CD4-positive, alpha-beta T cell treated with Interleukin-6 at 100 ng/mL for 8 hours (primary cell): ENCODE results near the gene TGFB1.

ENCODE experiments used
- DNase-seq: peaks from one replicate; pipeline ENCODE4 v3.0.0-alpha.2; 2020; ENCODE audit warnings: mixed read lengths, low spot score

TGFB1 gene

DNA sequence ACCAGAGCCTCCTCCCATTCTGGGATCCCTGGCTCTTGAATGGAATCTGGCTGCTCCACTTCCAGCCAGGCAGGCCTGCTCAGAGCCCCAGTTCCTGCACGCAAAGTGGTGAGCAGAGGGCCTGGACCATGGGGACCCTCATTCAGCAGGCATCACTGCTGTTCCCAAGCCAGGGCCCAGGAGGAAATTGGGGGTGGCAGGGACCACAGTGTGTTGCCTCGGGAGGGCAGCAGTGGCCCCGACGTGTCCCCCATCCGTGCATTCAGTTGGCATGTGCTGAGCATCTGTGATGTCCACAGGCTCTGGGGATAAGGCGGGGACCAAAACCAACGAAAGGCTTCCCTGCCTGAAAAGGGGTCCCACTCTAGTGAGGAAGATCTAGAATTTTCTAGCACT, 32.5 kb downstream of the TGFB1 start:
- no peak for DNase-seq

DNA sequence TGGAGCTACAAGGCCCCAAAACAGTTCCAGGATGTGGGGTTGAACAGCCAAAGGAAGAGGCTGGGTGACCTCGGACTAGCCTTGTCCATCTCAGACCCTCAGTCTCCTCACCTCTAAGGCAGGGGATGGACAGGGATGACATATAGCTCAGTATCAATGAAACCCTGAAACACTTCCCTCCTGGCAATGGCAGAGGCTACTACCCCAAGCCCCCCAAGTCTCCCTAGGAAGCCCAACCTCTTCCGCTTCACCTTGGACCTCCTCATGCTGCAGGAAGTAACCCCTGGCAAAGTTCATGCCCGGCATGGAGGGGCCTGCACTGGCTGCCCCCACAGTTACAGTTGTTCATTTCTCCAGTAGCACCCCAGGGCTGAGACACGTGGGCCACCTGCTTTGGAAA, 33.2 kb downstream of the TGFB1 start:
- DNase-seq = no peak

DNA sequence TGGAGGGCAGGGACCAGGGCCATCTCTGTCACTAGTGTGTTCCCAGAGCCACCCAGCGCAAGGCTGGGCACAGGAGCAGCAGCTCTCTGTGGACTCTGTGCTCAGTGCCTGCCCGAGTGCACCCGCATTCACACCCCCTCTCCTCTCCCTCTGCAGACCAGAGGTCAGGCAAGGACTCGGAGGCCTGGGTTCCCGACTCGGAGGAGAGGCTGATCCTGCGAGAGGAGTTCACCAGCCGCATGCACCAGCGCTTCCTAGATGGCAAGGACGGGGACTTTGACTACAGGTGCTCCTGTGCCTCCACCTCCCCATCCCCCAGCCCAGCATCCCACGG, 33.6 kb downstream of the TGFB1 start:
- DNase-seq = no peak

DNA sequence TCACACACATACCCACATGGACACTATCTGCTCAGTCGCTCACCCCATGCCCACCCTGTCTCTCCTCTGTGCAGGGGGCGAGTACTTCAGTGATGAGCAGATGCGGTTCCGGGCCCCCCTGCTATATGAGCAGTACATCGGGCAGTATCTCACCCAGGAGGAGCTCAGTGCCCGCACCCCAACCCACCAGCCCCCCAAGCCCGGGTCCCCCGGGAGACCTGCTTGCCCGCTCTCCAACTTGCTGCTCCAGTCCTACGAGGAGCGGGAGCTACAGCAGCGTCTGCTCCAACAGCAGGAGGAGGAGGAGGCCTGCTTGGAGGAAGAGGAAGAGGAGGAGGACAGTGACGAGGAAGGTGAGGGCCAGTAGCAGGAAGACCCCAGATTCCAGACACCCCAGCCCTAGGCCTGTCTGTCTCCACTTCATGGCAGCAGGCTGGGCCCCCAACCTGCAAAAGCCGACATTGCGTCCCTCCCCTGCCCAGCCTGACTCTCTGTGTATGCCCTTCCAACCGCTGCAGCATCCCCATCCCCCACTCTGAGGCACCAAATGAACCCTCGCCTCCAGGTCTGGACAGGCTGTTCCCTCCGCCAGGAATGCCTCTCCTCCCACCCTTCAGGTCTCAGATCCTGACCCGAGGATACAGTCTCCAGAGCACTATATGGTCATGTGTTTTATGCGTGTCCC, 34.1 kb downstream of the TGFB1 start:
- DNase-seq = no peak

DNA sequence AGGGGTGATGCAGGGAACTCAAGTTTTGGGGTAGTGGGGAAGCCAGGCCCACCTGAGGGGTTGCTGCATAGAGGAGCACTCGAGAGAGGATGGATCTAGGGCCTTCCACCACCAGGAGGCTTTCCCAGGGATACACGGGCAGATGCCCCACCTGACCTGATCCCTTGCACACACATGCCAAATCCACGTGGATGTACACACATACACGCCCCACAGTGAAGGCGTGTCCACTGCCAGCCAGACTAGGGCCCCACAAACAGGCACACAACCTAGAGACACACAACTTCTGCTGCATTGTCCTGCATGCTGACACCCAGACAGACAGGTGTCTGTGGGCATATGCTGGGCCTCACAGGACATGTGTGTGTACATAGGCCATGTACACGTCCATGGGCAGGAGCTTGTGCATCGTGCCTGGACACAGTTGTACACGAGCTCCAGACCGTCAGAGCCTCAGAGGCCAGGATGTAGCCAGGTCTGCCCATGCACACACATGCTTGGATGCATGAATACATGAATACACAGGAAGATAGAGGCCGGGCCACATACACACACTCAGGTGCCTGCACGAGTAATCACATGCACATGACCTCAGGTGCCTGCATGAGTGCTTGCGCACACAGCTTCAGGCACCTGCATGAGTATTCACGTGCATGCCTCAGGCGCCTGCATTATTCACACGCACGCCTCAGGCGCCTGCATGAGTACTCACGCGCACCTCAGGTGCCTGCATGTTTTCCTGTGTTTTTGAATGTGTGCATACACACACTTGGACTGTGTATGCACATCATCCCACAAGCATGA, 34.8 kb downstream of the TGFB1 start:
- DNase-seq = no peak

DNA sequence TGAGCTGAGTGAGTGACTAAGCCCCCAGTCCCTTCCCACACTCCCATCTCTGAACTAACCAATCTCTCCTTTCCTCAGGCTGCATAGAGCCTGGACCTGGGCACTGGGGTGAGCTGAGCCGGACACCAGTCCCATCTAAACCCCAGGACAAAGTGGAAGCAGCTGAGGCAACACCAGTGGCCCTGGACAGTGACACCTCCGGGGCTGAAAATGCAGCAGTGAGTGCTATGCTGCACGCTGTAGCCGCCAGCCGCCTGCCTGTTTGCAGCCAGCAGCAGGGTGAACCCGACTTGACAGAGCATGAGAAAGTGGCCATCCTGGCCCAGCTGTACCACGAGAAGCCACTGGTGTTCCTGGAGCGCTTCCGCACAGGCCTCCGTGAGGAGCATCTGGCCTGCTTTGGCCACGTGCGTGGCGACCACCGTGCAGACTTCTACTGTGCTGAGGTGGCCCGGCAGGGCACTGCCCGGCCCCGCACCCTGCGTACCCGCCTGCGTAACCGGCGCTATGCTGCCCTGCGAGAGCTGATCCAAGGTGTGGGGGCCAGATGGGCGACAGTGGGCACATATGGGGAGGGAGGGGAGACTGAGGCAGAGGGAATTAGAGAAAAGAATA, 37.3 kb downstream of the TGFB1 start:
- no peak for DNase-seq

DNA sequence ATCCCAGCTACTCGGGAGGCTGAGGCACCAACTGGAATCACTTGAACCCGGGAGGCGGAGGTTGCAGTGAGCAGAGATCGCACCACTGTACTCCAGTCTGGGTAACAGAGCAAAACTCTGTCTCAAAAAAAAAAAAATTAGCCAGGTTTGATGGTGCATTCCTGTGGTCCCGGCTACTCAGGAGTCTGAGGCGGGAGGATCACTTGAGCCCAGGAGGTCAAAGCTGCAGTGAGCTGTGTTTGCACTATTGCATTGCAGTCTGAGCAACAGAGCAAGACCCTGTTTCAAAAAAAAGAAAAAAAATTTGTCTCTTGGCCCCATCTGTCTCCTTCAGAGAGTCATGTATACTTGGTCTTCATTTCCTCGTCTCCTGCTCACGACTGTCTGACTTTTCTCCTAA, 42.1 kb downstream of the TGFB1 start:
- no peak for DNase-seq

DNA sequence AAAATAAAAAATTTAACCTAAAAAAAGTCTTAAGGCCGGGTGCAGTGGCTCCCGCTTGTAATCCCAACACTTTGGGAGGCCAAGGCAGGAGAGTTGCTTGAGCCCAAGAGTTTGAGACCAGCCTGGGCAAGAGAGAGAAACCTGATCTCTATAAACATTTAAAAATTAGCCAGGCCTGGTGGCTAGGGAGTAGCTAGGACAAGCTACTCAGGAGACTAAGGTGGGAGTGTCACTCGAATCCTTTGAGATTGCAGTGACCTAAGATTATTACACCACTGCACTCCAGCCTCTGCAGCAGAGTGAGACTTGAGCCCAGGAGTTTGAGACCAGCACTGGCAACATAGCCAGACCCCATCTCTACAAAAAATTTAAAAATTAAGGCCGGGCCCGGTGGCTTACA, 42.6 kb downstream of the TGFB1 start:
- DNase-seq = no peak

DNA sequence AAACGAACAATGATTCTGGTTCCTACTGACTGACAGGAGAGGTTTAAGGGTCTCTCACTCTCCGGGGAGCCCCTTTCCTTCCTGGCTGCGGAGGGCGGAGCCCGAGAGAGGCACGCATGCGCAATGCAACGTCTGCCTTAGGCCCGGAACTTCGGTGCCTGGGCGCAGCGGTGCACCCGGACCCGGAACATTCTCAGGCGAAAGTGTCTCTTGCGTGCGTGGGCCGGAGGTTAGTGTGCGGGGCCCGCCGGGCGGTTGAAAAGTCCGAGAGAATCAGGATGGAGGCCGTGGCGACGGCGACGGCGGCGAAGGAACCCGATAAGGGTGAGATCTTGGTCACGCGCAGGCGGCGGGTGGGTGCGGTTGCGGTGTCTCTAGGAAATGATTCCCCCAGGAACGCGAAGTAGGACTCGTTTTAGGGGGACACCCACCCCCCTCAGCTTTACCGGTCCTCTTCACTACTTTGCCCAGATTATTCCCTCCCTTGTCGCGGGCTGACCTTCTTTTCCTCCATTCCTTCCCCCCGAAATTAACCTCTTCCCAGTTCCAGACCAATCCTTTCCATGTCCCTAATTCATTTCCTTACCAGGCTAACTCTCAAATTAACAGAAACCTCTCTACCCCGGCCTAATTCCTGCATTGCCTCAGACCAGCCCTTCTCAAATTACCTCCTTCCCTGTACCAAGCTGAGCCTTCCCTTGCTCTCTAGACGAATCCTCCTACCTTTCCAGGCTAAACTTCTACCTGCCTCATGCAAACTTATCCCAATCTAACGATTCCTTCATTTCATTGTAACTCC, 43.5 kb downstream of the TGFB1 start, which contains the start of gene CCDC97:
Gene CCDC97, plus strand, starts transcription at position 140 of the 799 bp plus-strand sequence. Its CDS starts 139 bp downstream, at position 279.
- peak; percentile 88 for DNase-seq

DNA sequence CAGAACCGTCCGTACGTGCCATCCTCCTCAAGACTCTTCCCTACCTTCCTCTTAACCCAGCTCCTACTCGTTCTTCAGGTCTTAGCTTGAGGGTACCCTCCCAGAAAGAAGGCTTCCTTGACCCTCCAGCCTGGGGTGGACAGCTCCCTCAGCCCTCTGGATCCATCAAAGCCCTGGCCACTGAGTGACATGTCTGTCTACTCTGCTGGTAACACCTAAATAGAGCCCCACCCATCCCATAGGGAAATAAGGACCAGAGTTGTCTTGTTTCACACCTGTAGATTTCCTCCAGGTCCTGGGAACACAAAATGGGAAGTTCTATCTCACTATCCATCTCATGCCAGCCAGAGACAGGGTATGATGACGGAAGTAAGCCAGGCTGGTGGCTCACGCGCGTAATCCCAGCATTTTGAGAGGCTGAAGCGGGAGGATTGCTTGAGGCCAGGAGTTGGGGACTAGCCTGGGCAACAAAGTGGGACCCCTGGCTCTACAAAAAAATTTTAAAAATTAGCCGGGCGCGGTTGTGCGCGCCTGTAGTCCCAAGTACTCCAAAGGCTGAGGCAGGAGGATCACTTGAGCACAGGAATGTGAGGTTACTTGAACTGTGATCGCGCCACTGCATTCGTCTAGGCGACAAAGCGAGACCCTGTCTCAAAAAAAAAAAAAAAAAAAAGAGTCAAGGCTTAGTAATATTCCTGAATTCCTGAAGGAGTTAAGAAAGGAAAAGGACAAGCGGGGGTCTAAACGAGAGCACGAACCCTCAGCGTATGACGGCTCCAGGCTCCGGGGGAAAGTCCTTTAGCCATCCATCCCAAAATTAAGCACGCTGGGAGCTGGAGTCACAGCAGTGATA, 44.3 kb downstream of the TGFB1 start:
- no peak for DNase-seq

DNA sequence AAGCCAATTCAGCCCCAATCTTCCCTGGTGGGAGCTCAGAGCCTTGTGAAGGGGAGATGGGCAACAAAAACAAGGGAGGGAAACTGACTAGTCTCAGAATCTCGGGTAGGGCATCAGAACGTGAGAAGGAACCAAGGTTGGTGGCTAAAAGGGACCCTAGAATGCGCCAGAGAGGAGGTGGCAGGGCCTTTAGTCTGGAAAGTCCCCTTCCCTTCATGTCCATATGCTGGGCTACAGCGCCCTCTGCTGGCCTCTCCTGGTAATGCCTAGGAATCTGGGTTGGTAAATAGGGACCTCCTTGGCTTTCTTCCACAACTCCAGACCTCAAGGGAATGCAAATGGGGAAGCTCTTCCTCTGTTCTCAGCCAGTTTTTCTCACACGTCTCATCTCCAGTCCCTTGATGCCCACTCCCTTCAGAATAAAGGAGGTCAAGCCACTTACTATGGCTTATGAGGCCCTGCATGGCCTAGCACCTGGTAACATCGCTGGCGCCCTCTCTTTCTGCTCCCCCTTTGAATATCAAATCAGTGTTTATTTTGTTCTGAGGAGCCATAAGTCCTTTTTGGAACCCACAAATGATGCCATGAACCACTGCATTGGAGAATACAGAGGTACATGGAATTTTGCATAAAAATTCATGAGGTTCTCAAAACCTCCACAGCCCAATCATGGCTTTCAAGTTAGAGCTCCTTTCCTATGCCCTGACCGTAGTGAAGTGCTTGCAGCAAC, 45.1 kb downstream of the TGFB1 start:
- peak; percentile 89 for DNase-seq

DNA sequence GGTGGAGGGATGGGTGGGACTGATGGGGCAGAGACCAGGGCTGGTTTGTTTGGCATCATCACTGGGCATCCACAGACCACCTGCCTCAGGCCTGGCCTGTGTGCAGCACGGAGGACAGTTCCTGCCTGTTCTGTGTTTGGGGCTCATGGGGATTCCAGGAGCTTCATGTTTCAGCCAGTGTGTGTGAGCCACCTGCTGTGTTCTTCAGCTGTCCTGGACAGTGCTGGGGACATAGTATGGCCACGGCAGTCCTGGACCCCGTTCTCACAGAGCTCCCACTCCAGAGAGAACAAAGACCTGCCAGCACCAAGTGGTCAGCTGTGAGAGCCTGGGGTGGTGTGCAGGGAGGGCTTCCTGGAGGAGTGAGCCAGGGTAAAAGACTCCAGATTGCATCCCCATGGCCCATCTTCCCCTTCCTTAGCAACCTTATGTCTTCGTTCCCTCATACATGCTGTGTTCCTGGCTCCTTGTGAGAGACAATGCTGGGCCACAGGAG, 45.7 kb downstream of the TGFB1 start:
- no peak for DNase-seq

DNA sequence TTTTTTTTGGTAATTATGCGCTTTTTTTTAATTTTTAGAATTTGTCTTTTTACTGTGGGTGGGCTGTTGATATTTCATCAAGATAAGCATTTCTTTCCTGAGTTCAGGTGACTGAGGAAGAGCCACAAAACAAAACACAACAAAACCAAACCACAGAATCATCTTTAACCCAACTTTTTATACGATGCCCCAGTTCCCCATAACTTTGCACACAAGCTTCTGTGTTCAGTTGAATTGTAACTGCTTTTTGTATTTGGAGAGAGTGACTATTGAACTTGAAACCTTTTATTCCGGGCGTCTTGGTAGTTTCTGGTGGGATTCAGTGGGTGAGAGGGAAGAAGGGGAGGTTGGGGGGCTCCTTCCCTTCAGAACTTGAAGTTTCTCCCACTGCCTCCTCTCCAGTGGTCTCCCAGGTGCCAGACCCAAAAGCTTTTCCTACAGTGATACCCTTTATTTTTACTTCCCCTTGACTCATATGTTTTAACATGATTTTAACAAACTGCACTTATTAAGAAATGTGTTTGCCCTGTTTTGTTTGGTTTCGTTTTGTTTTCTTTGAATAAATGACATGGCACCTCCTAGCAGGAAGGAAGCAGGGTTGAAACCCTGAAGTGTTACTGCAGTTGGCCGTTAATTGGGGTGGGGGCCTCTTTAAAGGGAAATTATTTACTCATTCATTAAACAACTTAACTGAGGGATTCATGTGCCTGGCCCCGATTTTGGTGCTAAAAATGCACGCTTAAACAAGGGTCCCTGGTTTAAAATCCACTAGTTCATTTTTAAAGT, 46.4 kb downstream of the TGFB1 start:
- peak; percentile 58 for DNase-seq

DNA sequence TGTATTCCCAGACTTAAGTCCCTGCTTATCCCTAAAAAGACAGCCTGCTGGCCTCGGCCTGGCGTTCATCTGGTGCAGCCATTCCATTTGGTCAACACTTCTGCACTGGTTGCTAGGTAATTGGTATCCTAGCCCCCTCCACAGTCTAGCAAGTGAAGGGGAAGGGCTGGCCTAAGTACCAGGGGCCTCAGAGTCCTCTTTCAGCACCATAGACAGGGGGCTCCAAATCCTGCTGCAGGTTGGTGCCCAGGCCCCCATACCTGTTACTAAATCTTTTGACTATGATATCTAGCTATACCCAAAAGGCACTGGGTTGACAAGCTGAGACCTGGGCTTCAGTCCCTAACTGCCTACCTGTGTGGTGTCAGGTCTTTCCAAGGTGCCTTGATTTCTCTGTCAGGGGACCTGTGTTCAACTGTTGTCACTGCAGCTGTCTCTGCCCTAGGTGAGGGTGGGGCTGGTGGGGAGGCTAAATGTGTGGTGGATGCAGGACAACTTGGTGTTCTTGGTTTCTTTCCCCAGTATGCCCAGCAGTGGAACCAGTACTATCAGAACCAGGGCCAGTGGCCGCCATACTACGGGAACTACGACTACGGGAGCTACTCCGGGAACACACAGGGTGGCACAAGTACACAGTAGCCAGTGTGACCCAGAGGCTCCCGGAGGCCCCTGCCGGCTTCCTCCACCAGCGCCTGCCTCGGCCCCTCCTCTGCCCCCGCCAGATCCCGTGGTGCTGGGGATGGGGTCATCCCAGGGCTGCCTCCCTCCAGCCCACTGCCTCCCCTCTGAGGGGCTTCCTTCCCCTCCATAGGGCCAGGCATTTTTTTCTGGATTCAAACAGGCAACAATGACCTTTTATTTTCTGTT, 47.6 kb downstream of the TGFB1 start:
- no peak for DNase-seq

DNA sequence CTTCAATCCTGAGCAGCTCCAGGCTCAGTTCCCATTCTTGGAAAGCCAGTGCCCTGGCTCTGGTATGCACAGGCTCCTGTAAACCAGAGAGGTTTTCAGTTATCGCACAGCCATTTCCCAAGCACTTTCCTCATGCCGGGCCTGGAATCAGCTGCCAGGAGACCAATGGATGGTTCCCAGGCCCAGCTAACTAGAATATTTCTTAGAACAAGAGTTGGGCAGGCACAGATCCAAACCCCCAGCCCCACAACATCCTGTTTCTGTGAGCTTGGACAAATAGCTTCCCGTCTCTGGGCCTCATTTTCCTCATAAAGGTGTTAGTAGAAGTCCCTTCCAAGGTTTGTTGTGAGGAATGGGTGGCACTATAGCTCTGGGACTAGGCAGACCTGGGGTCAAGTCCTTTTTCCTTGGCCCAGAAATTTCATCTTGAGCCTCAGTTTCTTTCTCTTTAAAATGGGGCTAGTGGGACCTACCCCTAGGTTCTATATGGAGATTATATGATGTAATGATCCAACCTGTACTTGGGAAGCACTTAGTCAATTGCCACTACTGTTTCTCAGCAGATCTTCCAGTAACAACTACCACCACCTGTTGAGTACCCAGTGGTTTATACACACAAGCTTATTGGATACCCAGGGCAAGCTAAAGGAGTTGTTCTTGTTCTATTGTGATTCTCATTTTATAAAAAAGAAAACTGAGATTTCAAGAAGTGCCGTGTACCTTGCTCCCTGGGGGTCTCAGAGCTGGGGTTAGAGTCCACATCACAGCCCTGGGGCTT, 48.8 kb downstream of the TGFB1 start:
- DNase-seq = no peak

DNA sequence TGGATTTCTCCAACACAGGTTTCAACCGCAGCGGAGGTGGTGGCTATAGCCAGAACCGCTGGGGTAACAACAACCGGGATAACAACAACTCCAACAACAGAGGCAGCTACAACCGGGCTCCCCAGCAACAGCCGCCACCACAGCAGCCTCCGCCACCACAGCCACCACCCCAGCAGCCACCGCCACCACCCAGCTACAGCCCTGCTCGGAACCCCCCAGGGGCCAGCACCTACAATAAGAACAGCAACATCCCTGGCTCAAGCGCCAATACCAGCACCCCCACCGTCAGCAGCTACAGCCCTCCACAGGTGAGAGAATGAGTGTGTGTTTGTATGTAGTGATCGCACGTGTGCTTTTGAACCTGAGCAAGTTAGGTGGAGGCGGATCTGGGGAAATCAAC, 49.8 kb downstream of the TGFB1 start:
- no peak for DNase-seq

DNA sequence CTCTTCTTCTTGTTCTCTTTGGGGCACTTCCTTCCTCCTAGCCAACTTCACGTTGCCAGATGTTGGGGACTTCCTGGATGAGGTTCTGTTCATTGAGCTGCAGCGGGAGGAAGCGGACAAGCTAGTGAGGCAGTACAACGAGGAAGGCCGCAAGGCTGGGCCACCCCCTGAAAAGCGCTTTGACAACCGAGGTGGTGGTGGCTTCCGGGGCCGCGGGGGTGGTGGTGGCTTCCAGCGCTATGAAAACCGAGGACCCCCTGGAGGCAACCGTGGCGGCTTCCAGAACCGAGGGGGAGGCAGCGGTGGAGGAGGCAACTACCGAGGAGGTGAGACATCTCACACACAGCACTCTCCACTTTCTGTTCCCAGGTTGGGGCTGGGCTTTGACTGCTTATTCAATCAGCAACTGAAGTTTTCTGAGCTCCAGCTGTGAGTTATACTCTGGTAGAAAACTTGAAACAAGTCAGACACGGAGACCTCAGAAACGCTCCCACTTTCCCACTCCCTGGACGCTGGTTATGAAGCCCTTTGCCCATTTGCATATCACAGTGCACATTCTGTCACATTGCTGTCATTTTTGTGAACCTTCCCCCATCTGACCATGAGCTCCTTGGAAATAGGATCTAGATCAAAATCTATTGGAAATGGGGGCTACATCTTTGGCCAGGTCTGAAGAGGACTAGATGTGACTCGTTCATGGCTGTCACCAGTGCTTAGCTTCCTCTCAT, 50.9 kb downstream of the TGFB1 start:
- peak; percentile 59 for DNase-seq
